Measurements from ENCODE around the gene SAMD1. TPM values are rescaled to one million over a fixed set of nuclear protein-coding genes. Genes with fewer than 3 reads are reported as not detected.

Gene SAMD1
- total RNA-seq, 1 experiment from 2014 or later, result 12.9 TPM

DNA sequence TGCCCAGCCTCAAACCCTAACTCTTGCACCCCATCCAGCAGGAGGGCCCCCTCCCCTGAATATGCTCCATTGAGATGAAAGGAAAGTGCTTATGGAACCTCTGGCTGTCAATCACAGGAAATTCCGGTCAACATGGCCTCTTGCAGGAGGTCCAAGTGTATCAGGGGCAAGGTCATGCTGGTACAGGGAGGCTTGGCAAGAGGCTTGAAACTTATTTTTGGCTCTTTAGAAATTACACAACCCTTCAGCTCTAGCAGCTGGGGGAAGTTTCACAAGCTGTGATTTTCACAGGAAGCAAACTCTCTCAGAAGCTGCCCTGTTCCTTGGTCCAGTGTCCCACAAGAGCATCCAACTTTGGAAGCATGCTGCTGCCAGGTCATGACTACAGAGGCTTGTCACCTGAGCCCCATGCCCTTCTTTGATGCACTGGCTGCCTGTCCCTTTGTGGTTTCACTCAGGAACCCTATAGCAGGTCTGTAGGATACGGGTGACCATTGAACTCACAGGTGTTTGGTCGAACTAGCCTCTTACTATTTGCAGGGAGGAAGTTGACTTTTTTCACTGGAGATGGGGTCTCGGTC, 37.5 kb upstream of the SAMD1 start:
- no peak overlapping the region for H3K27ac Mint-ChIP-seq (ENCODE audit: low read depth, unreplicated experiment)
- POLR2A ChIA-PET, result interaction anchor here (1.4 kb wide), 1 partner anchor 9 kb away, joined by 4 read pairs; the partner anchor contains the start of gene ASF1B
- H3K27me3 Mint-ChIP-seq (ENCODE audit: insufficient read depth, unreplicated experiment), result no peaks in the 10 kb centered on the region
- no peak overlapping the region for H3K4me3 Mint-ChIP-seq (ENCODE audit: unreplicated experiment)
- CTCF ChIA-PET, result interaction anchor here (0.6 to 1.3 kb wide), 3 partner anchors 8 to 248 kb away, joined by 3 read pairs; partner anchors contain the start of gene ASF1B
- DNase-seq (ENCODE audit: unreplicated experiment), result no peak
- intact Hi-C loops (cut with micrococcal nuclease), result no loop called here
- H3K4me1 Mint-ChIP-seq (ENCODE audit: insufficient read depth, unreplicated experiment), result peaks cover 3% of the 10 kb centered on the region
- H3K36me3 Mint-ChIP-seq (ENCODE audit: insufficient read depth, unreplicated experiment), result peaks cover 5% of the 10 kb centered on the region
- TF ChIP-seq, protein P1, sequence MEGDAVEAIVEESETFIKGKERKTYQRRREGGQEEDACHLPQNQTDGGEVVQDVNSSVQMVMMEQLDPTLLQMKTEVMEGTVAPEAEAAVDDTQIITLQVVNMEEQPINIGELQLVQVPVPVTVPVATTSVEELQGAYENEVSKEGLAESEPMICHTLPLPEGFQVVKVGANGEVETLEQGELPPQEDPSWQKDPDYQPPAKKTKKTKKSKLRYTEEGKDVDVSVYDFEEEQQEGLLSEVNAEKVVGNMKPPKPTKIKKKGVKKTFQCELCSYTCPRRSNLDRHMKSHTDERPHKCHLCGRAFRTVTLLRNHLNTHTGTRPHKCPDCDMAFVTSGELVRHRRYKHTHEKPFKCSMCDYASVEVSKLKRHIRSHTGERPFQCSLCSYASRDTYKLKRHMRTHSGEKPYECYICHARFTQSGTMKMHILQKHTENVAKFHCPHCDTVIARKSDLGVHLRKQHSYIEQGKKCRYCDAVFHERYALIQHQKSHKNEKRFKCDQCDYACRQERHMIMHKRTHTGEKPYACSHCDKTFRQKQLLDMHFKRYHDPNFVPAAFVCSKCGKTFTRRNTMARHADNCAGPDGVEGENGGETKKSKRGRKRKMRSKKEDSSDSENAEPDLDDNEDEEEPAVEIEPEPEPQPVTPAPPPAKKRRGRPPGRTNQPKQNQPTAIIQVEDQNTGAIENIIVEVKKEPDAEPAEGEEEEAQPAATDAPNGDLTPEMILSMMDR (IDR thresholded peaks at IDR 0.05; ENCODE audit: unreplicated experiment), result no peak
- H3K9me3 Mint-ChIP-seq (ENCODE audit: unreplicated experiment), result no peaks in the 10 kb centered on the region
- no TSS peak for BruUV-seq (replicated peaks)

DNA sequence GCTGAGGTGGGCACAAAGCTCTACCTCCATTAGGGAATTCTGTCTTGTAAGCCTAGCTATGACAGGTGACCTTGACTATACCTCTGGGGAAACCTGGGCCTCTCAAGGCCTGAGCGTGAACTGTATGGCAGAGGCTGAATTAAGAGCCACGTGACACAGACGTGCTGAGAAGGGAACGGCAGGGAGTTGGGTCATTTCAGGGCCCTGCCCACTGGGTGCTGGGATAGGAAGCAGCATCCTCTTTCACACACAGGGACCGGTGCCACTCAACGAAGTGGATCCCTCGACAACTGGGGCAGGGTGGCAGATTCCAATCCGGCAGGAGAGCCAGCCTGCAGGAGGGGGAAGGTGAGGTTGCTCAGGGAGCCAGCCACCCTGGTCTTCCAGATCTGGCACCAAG, 36.6 kb upstream of the SAMD1 start:
- H3K4me3 Mint-ChIP-seq (ENCODE audit: unreplicated experiment), result no peak overlapping the region
- H3K27me3 Mint-ChIP-seq (ENCODE audit: insufficient read depth, unreplicated experiment), result no peaks in the 10 kb centered on the region
- ChIA-PET CTCF (no interaction called here), POLR2A (interaction anchor here (2.6 kb wide), 1 partner anchor 9 kb away, joined by 9 read pairs; the partner anchor contains the start of gene ASF1B)
- H3K4me1 Mint-ChIP-seq (ENCODE audit: insufficient read depth, unreplicated experiment), result peaks cover 3% of the 10 kb centered on the region
- no peak for DNase-seq (ENCODE audit: unreplicated experiment)
- TF ChIP-seq, protein P1 (IDR thresholded peaks at IDR 0.05; ENCODE audit: unreplicated experiment), result no peak
- H3K36me3 Mint-ChIP-seq (ENCODE audit: insufficient read depth, unreplicated experiment), result peaks cover 5% of the 10 kb centered on the region
- BruUV-seq (replicated peaks), result no TSS peak
- H3K27ac Mint-ChIP-seq (ENCODE audit: low read depth, unreplicated experiment), result no peak overlapping the region
- intact Hi-C loops (cut with micrococcal nuclease), result no loop called here
- no peaks in the 10 kb centered on the region for H3K9me3 Mint-ChIP-seq (ENCODE audit: unreplicated experiment)

DNA sequence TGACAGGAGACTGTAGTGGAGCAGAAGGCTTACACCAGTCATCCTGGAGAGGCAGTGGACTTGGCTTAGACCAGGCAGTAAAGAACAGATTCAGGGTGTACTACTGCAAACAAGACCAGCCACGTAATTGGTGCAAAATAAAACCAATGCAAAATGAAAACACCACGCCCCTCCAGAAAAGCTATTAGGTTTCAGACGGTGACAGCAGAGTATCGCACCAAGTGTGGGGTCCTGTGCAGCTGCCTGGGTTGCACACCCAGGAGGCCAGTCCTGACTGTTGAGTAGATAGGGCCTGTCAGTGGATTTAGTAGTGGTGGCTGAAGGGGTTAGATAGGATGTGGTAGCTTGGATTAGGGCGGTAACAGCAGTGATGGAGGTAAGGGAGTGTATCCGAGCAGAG, 32.4 kb upstream of the SAMD1 start:
- peaks cover 11% of the 10 kb centered on the region for H3K4me1 Mint-ChIP-seq (ENCODE audit: insufficient read depth, unreplicated experiment)
- no peak for DNase-seq (ENCODE audit: unreplicated experiment)
- H3K36me3 Mint-ChIP-seq (ENCODE audit: insufficient read depth, unreplicated experiment), result no peaks in the 10 kb centered on the region
- H3K4me3 Mint-ChIP-seq (ENCODE audit: unreplicated experiment), result no peak overlapping the region
- TF ChIP-seq, protein P1 (IDR thresholded peaks at IDR 0.05; ENCODE audit: unreplicated experiment), result no peak
- H3K27ac Mint-ChIP-seq (ENCODE audit: low read depth, unreplicated experiment), result no peak overlapping the region
- no peaks in the 10 kb centered on the region for H3K9me3 Mint-ChIP-seq (ENCODE audit: unreplicated experiment)
- ChIA-PET CTCF (interaction anchor here (1.1 to 3.2 kb wide), 3 partner anchors 14 to 243 kb away, joined by 3 to 17 read pairs (median 4); partner anchors contain the start of gene ASF1B), POLR2A (no interaction called here)
- intact Hi-C loops (cut with micrococcal nuclease), result no loop called here
- BruUV-seq (replicated peaks), result no TSS peak
- no peaks in the 10 kb centered on the region for H3K27me3 Mint-ChIP-seq (ENCODE audit: insufficient read depth, unreplicated experiment)

DNA sequence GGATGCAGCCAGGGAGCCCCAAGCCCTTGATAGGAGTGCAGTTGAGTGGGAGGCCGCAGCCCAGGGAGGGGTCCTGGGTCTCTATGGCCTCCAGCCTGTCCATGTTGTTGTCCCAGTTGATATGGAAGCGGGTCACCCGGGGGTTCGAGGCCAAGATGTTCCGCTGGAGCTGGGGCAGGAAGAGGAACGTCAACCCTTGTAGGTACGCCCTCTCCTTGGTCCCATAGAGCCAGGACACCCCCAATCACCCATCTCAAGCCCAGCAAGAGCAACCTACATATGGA, 29.9 kb upstream of the SAMD1 start:
- intact Hi-C loops (cut with micrococcal nuclease), result no loop called here
- no peak overlapping the region for H3K4me3 Mint-ChIP-seq (ENCODE audit: unreplicated experiment)
- no TSS peak for BruUV-seq (replicated peaks)
- ChIA-PET CTCF (no interaction called here), POLR2A (no interaction called here)
- peaks cover 18% of the 10 kb centered on the region for H3K4me1 Mint-ChIP-seq (ENCODE audit: insufficient read depth, unreplicated experiment)
- no peaks in the 10 kb centered on the region for H3K36me3 Mint-ChIP-seq (ENCODE audit: insufficient read depth, unreplicated experiment)
- H3K9me3 Mint-ChIP-seq (ENCODE audit: unreplicated experiment), result no peaks in the 10 kb centered on the region
- TF ChIP-seq, protein P1 (IDR thresholded peaks at IDR 0.05; ENCODE audit: unreplicated experiment), result no peak
- H3K27me3 Mint-ChIP-seq (ENCODE audit: insufficient read depth, unreplicated experiment), result no peaks in the 10 kb centered on the region
- H3K27ac Mint-ChIP-seq (ENCODE audit: low read depth, unreplicated experiment), result no peak overlapping the region
- DNase-seq (ENCODE audit: unreplicated experiment), result no peak

Data from MCF 10A (cell line).